Activated naive CD4-positive, alpha-beta T cell treated with anti-CD3 and anti-CD28 coated beads, Interleukin-2, amount 50 U/mL, for 72 hours (primary cell): Measurements from ENCODE around the gene MEIKIN. TPM values are rescaled to one million over a fixed set of nuclear protein-coding genes. Genes with fewer than 3 reads are reported as not detected.

Source experiments
- total RNA-seq, 2 donors: library from RNA; stranded (reverse); gene quantifications; one replicate each; pipeline ENCODE4 v1.2.3, GENCODE V29; 2022

The MEIKIN gene
- total RNA-seq, 2 donors from 2014 or later = not detected

Other genes starting within 250 kb of the MEIKIN start
- 10 to 100 TPM; 20.5 to 27.1 TPM for gene FNIP1, start 148.6 kb downstream of the MEIKIN start, total RNA-seq
- gene ACSL6, start 66.0 kb upstream of the MEIKIN start, total RNA-seq = 1 to 10 TPM; 1.8 to 3.5 TPM
- 1 to 10 TPM in 1 of 2 donors, not detected in 1; 9.7 TPM for gene IL3, start 115.0 kb upstream of the MEIKIN start, total RNA-seq
- gene CSF2, start 128.1 kb upstream of the MEIKIN start, total RNA-seq = 10 to 100 TPM in 1 of 2 donors, 1 to 10 TPM in 1; 8.4 to 39.7 TPM